GM19099 (cell line): Measurements from ENCODE around the gene HEY2.

ENCODE experiments used
- POLR2A ChIP-seq: IDR thresholded peaks from 3 replicates; pipeline ENCODE4 v1.6.1; 2011; ENCODE audit warnings: low read depth; ENCODE audit not compliant: insufficient read length; ENCODE audit errors: extremely low read depth

HEY2 gene

GRCh38 chr6:125751334-125751916 lies 2.0 kb downstream of the HEY2 start:
- TF ChIP-seq POLR2A: no peak

GRCh38 chr6:125752773-125753172 lies 3.3 kb downstream of the HEY2 start:
- no peak for TF ChIP-seq POLR2A

- no peak for TF ChIP-seq POLR2A
Measured at GRCh38 chr6:125753218-125753936, 3.9 kb downstream of the HEY2 start.

GRCh38 chr6:125753937-125754259 lies 4.5 kb downstream of the HEY2 start:
- TF ChIP-seq POLR2A: no peak

- TF ChIP-seq POLR2A: no peak
Measured at GRCh38 chr6:125754566-125754965, 5.1 kb downstream of the HEY2 start.

GRCh38 chr6:125759184-125759902 lies 9.9 kb downstream of the HEY2 start:
- no peak for TF ChIP-seq POLR2A

- no peak for TF ChIP-seq POLR2A
Measured at GRCh38 chr6:125759959-125760457, 10.6 kb downstream of the HEY2 start.

- TF ChIP-seq POLR2A: no peak
Measured at GRCh38 chr6:125764121-125764671, 14.8 kb downstream of the HEY2 start.

GRCh38 chr6:125765944-125766343 lies 16.5 kb downstream of the HEY2 start:
- no peak for TF ChIP-seq POLR2A

GRCh38 chr6:125766641-125767040 lies 17.2 kb downstream of the HEY2 start:
- no peak for TF ChIP-seq POLR2A

- TF ChIP-seq POLR2A: no peak
Measured at GRCh38 chr6:125769147-125769783, 19.8 kb downstream of the HEY2 start.

GRCh38 chr6:125773387-125774341 lies 24.2 kb downstream of the HEY2 start:
- TF ChIP-seq POLR2A: no peak

GRCh38 chr6:125779924-125780539 lies 30.6 kb downstream of the HEY2 start:
- TF ChIP-seq POLR2A: no peak
